ENCODE results near the gene ALG12. TPM values are rescaled to one million over a fixed set of nuclear protein-coding genes. Genes with fewer than 3 reads are reported as not detected.

The ALG12 gene
- total and polyA plus RNA-seq, 2 of the 13 experiments (the other 11 are each of a cell fraction or from before 2014, with no cell fraction given) = 7.8 to 15.8 TPM

DNA sequence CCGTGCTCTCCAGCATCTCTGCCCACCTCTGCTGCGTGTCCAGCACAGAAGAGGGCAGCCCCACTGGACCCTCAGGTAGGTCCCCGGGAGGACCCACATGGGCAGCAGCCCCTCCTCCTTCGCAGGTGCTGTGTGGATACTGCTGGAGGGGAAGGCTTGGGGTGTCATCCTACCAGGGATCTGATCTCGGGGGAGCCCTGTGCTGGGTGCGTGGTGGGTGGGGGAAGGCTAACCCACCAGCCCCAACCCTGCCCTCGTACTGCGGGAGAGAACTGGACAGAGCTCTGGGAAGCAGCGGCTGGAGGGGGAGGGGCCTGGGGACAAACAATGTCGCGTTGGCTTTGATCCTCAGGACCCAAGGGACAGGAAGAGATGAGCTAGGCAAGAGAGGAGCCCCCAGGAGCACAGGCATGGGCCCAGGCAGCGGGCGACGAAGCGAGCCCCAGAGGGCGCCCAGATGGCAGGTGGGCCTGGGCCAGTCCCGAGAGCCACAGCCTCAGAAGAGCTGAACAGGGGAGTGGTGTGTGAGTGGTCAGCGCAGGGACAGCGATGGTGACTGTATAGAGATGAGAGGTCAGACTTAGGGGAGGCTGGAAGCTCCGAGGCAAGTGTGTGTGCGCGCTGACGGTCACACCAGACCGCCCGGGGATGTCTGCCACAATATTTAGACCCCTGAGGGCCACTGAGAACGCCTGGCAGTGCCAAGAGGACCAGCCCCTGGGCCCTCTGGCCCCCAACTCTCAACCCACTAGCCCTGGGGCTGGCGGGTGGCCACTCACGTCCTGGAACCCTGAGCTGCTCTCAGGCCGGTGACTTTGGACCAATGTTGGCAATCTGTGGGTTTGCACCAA is 40.9 kb upstream of the ALG12 start (continued):
- TF ChIP-seq REPIN1 (CRISPR knock-in tag; IDR thresholded peaks at IDR 0.05; ENCODE audit: borderline replicate concordance, low read depth) = no peak
- no peak for TF ChIP-seq THAP7 (CRISPR knock-in tag; IDR thresholded peaks at IDR 0.05)
- TF ChIP-seq TBL1XR1 (IDR thresholded peaks at IDR 0.05; ENCODE audit: borderline replicate concordance, low read length, partially characterized antibody) = no peak
- TF ChIP-seq STAT6 (CRISPR knock-in tag; IDR thresholded peaks at IDR 0.05; ENCODE audit: borderline replicate concordance) = no peak
- peak; percentile 17; the same call in 1 of the 2 replicates for TF ChIP-seq ZNF33B (CRISPR knock-in tag; IDR thresholded peaks at IDR 0.05)
- no peak for TF ChIP-seq ZNF766 (CRISPR knock-in tag; IDR thresholded peaks at IDR 0.05; ENCODE audit: borderline replicate concordance)
- no peak; the same call in 1 of the 2 replicates for TF ChIP-seq FOXO1 (CRISPR knock-in tag; IDR thresholded peaks at IDR 0.05)
- no peak for TF ChIP-seq JUND (CRISPR knock-in tag; IDR thresholded peaks at IDR 0.05)
- no peak for TF ChIP-seq MAF1 (CRISPR knock-in tag; IDR thresholded peaks at IDR 0.05; ENCODE audit: borderline replicate concordance)
- TF ChIP-seq ZNF550 (CRISPR knock-in tag; IDR thresholded peaks at IDR 0.05; ENCODE audit: borderline replicate concordance) = no peak
- peak; percentile 29 for TF ChIP-seq RBM22 (optimal IDR thresholded peaks at IDR 0.05; ENCODE audit: low read length)
- TF ChIP-seq GLI4 (CRISPR knock-in tag; IDR thresholded peaks at IDR 0.05; ENCODE audit: borderline replicate concordance) = peak; percentile 28; the same call in 1 of the 2 replicates
- no peak; the same call in 1 of the 2 replicates for TF ChIP-seq ZNF776 (CRISPR knock-in tag; IDR thresholded peaks at IDR 0.05)
- TF ChIP-seq ZBTB1 (CRISPR knock-in tag; IDR thresholded peaks at IDR 0.05; ENCODE audit: borderline replicate concordance) = no peak
- TF ChIP-seq SRSF1 (optimal IDR thresholded peaks at IDR 0.05; ENCODE audit: low read depth, low read length) = peak; percentile 28
- TF ChIP-seq, protein P1, sequence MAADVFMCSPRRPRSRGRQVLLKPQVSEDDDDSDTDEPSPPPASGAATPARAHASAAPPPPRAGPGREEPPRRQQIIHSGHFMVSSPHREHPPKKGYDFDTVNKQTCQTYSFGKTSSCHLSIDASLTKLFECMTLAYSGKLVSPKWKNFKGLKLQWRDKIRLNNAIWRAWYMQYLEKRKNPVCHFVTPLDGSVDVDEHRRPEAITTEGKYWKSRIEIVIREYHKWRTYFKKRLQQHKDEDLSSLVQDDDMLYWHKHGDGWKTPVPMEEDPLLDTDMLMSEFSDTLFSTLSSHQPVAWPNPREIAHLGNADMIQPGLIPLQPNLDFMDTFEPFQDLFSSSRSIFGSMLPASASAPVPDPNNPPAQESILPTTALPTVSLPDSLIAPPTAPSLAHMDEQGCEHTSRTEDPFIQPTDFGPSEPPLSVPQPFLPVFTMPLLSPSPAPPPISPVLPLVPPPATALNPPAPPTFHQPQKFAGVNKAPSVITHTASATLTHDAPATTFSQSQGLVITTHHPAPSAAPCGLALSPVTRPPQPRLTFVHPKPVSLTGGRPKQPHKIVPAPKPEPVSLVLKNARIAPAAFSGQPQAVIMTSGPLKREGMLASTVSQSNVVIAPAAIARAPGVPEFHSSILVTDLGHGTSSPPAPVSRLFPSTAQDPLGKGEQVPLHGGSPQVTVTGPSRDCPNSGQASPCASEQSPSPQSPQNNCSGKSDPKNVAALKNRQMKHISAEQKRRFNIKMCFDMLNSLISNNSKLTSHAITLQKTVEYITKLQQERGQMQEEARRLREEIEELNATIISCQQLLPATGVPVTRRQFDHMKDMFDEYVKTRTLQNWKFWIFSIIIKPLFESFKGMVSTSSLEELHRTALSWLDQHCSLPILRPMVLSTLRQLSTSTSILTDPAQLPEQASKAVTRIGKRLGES (CRISPR knock-in tag; IDR thresholded peaks at IDR 0.05; ENCODE audit: borderline replicate concordance) = no peak
- peak; percentile 19; the same call in 1 of the 2 replicates for TF ChIP-seq HNF4A (CRISPR knock-in tag; IDR thresholded peaks at IDR 0.05)
- TF ChIP-seq, protein P2, sequence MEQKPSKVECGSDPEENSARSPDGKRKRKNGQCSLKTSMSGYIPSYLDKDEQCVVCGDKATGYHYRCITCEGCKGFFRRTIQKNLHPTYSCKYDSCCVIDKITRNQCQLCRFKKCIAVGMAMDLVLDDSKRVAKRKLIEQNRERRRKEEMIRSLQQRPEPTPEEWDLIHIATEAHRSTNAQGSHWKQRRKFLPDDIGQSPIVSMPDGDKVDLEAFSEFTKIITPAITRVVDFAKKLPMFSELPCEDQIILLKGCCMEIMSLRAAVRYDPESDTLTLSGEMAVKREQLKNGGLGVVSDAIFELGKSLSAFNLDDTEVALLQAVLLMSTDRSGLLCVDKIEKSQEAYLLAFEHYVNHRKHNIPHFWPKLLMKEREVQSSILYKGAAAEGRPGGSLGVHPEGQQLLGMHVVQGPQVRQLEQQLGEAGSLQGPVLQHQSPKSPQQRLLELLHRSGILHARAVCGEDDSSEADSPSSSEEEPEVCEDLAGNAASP (CRISPR knock-in tag; IDR thresholded peaks at IDR 0.05; ENCODE audit: borderline replicate concordance) = 0 out of 2 replicates have a peak, but pooled peaks have one; percentile 27
- no peak for TF ChIP-seq ZNF224 (CRISPR knock-in tag; IDR thresholded peaks at IDR 0.05)
- TF ChIP-seq ZNF570 (CRISPR knock-in tag; IDR thresholded peaks at IDR 0.05; ENCODE audit: borderline replicate concordance) = no peak
- 0 out of 2 replicates have a peak, but pooled peaks have one; percentile 15 for TF ChIP-seq ZNF614 (CRISPR knock-in tag; IDR thresholded peaks at IDR 0.05; ENCODE audit: borderline replicate concordance)
